Testis (tissue), 2 donors: Measurements from ENCODE around the gene CHRNA10.

ENCODE experiments used
- POLR2A ChIP-seq: fragments of 450-650 bp; IDR thresholded peaks from one replicate; pipeline ENCODE4 v1.6.1; 2017; ENCODE audit warnings: antibody characterized with exemption, mild to moderate bottlenecking, moderate library complexity
- TF ChIP-seq, protein P1 (sequence below), 3 experiments: fragments of 450-650 bp in 2 of 3; fragments of 200-600 bp in 1 of 3; sonication (generic) in 1 of 3; IDR thresholded peaks; one replicate each; pipeline ENCODE4 v1.5.1; 2016 to 2019; ENCODE audit warnings: antibody characterized with exemption in 3 of 3, mild to moderate bottlenecking in 2 of 3, moderate library complexity in 1 of 3

- TF ChIP-seq, protein P1, sequence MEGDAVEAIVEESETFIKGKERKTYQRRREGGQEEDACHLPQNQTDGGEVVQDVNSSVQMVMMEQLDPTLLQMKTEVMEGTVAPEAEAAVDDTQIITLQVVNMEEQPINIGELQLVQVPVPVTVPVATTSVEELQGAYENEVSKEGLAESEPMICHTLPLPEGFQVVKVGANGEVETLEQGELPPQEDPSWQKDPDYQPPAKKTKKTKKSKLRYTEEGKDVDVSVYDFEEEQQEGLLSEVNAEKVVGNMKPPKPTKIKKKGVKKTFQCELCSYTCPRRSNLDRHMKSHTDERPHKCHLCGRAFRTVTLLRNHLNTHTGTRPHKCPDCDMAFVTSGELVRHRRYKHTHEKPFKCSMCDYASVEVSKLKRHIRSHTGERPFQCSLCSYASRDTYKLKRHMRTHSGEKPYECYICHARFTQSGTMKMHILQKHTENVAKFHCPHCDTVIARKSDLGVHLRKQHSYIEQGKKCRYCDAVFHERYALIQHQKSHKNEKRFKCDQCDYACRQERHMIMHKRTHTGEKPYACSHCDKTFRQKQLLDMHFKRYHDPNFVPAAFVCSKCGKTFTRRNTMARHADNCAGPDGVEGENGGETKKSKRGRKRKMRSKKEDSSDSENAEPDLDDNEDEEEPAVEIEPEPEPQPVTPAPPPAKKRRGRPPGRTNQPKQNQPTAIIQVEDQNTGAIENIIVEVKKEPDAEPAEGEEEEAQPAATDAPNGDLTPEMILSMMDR (IDR thresholded peaks at IDR 0.05): no peak
- TF ChIP-seq POLR2A: no peak
These were observed 38.8 kb upstream of the CHRNA10 start for GRCh38 chr11:3709977-3710376.
